GM21390 (cell line): ENCODE data around the gene COL4A1.

ENCODE experiments used
- ATAC-seq: cut with Tn5 transposase; IDR thresholded peaks from one replicate; pipeline ENCODE4 v1.9.1; 2021; ENCODE audit not compliant: unreplicated experiment

COL4A1 gene

DNA sequence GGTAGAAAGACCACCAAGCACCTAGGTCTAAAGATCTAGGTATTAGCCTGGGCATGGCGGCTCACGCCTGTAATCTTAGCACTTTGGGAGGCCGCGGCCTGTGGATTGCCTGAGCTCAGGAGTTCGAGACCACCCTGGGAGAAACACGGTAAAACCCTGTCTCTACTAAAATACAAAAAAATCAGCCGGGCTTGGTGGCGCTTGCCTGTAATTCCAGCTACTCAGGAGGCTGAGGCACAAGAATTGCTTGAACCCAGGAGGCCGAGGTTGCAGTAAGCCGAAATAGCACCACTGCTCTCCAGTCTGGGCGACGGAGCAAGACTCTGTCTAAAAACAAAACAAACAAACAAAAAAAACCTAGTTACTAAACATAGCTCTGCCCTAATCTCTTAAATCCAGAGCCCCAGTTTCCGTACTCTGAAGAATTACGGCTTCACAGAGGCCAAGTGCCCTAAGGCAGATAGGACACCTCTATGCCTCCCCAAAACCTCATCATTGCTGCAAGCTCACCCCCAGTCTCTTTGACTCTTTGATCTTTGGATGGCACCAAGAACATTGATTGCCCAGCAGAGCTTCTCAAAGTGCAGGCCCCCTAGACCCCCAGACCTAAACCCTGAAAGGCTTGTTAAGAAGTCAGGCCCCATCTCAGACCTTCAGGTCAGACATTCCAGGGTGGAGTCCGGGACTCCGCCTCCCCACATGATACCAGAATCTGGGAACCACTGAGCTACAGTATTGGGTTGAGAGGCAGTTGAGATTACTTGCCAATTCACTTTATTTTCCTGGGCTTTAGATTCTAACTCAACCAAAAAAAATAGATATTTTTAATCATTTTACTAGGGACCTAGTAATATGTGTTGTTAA, 2.9 kb upstream of the COL4A1 start:
- ATAC-seq, result no peak

DNA sequence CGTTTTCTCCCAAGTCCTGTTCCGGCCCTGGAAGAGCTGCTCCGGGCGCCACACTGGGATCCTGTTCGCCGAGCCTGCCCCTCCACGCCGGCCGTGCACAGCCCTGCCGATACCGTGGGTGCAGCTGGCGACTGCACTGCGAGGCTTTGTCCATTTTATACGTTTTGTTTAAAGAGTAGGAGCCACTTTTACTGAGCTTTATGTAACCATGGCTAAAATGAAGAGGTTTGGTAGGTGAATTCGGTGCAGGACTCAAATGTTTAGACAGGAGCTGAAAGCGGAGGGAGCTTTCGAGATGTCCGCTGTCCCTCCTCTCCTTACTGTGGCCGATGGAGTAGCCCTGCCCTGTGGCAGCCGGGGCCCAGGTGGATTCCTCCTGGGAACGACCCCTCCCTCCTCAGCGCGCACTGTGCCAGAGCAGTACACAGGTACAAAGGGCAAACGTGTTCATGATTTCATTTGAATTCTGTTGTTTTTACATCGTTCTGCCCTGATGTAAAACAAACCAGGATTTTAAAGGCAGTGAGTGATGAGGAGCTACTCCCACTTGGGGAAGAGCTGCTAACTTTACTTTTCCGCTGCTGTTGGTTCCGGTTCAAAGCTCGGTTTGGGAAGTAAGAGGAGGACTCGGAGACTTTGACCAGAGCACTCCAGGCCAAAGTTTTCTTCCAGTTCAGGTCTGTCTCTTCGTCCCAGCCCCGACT, 1.9 kb upstream of the COL4A1 start:
- ATAC-seq, result no peak

- no peak for ATAC-seq
Measured at GRCh38 chr13:110307767-110308655, 1.1 kb upstream of the COL4A1 start.

DNA sequence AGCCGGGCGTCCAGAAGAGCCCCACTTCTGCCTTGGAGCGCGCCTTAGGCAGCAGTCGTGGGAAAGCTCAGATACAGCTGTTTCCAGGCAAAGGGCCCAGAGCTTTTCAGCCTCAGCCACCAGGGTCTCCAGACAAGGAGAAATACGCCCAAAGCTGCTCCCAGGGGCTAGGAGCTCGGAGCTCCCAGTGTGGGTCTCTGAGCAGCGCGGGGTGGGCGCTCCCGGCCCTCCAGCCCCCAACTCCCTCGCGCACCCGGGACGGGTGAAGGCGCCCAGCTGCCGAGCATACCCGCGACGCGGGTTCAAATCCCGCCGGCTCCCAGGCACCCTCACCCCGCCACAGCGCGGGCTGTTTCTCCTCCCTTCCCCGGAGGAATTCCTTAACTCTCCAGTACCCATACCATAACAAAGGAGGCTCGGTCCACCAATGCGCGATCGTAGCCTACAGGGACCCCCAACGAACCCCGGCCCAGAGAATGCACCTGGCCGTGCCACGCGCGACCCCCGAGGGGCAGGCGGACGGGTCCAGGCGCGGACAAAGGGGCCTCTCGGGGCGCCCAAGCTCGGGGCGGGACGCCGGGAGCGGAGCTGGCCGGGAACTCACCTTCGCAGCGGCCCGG, 507 bp downstream of the COL4A1 start:
- ATAC-seq, result no peak

- no peak for ATAC-seq
Measured at GRCh38 chr13:110305949-110306339, 1.0 kb downstream of the COL4A1 start.

DNA sequence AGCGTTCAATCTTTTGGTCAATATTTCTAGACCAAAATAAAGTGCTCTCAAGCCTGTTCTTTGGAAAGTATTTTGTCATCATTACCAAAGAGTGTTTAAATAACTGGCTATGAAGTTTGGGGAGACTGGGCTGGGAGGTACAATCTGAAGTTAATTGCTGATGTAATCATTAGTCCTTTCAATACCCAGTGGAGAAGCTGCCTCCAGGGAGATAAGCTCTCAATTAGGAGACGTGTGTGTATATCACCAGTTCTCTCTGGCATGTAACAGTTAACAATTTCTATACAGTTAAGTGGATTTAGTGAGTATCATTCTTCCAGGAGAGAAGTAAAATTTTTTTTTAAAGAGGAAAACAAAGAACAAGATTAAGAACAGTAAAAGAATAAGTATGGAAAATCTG, 1.4 kb downstream of the COL4A1 start:
- no peak for ATAC-seq

DNA sequence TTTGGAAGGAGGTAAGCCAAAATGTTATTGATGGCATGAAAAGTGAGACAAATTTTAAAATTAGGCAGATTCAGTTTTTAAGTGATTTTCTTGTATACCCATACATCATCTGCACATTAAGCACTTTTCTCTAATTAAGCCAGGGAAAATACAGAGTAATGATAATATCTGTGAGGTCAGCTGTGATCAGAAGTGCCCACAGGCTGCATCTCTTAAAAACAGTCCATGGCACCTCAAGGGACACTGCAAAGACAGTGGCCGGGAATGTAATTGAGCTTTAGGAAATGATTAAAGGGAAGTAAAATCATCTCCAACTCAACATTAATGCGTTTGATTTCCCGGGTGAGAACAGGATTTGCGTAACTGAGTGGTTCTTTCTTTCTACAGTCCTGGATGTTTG, 2.0 kb downstream of the COL4A1 start:
- no peak for ATAC-seq

- no peak for ATAC-seq
Measured at GRCh38 chr13:110304256-110304655, 2.7 kb downstream of the COL4A1 start.

DNA sequence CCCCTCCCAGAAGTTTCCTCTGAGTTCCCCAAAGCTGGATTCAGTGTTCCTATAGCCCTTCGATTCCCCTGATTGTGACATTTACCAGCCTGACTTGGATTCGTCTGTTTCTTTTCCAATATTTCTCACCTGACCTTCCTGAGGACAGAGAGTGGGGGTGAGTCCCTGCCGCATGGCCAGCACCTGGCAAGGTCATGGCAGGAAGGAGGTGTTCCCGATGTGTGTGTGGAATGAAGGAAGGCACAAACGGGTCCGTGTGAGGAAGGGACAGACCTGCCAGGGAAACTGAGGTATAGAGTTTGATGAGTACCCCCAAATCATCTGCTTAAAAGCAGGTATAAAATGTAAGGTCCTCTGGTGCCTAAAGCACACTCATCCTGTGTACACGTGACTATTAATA, 3.3 kb downstream of the COL4A1 start:
- ATAC-seq, result no peak

GRCh38 chr13:110302997-110303396, 4.0 kb downstream of the COL4A1 start:
- no peak for ATAC-seq

GRCh38 chr13:110301606-110302553, 5.1 kb downstream of the COL4A1 start:
- ATAC-seq, result no peak

DNA sequence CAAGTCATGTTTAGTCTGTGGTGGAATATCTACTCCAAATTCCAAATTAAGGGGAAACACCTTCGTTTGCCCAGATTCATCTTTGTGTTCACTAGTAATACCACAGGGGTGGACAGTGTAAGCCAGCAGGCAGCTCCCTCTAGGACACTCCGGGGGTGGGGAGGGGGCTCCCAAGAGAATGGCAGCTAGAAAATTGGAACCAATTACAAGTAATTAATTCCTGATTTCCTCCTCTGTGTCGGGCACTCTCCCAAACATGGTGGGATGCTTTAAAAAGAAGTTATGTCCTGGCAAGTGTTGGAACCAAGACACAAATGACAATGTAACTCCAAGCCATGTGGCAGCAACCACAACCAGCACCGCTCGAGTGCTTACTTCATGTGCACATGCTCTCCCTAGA, 5.9 kb downstream of the COL4A1 start:
- no peak for ATAC-seq

DNA sequence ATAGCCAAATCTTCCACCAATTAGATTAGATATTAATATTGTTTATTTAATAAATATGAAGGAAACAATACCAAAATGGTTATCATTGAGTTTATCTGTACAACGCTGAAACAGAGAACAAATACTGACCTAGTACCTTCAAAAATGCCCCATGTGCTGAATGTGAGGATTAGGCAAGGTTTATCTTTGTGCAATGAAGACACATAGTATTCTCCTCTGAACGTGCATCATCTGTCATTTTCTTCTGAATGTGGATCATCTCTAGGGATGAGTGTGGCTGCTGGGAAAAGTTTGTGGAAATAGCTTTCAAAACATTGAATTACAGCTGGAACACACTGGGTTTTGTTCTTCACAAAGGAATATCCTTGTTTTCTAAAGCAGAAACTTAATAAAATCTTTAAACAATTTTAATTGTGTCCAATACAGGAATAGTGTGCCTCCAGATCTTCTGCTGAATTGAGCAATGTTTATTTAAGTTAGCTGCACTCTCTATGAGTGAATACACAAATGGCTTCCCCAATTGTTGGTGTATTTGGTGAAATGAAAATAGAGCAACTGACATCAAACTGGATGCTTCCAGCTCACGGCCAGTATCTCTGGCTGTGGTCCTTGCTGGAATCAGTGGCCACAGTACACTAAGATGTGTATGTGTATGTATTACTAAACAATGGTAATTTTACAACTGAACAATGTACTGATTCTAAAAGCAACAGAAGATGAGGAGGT, 6.7 kb downstream of the COL4A1 start:
- no peak for ATAC-seq

DNA sequence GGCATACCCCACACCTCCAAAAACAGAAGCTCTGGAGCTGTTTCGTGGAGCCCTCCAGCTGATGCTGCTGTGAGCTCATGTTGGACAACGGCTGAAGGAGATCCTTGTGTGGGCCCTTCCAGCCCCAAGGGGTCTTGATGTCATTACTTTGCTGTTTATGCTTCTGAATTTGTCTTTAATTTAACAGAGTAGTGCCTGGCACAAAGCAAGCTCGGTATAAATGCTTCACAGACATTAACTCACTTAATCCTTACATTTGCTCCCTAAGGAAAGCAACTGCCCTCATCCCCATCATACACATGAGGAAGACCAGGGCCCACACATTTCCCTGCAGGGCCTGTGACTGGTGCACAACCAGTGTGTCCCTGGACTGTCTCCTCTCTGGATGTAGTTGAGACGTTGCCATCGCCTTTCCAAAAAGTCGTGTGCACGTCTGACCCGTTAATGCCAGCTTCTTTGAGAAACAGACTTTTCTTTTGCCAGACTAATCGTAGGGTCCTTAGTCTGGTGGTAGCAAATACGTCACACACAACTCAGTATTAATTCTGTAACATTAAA, 7.6 kb downstream of the COL4A1 start:
- no peak for ATAC-seq

DNA sequence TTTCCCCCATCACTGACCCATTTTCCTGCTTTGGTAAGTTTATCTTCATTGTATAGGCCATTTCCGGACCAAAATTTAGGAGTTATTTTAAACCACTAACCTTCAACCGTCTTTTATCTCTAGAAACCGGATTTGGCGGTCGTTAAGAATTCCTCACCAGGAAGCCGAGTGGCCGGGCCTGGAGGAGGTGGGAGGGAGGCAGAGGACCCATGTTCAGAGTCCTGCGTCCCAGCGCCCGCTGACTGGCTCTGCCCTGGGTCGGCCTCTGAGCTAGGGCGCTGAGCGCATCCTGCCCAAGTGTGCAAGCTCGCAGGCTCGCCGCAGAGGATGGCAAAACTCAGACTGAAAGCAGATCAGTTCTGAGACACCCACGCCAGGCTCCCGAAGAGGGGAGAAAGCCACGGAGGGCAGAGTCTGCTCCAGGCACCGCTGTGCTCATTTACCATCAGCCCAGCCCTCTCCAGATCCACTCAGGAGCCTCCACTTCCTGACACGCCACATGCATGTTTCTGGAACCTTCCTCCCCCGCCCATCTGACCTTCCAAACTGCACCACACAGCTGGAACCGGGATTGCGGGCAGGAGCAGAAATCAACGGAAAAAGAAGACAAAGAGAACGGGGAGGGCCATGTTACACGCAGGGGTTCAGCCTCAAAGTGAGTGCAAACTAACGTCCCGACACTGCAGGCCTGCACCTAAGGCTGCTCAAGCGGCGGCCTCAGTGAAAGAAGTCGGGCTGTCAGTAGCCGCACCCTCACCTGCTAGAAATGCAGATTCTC, 8.3 kb downstream of the COL4A1 start:
- no peak for ATAC-seq

DNA sequence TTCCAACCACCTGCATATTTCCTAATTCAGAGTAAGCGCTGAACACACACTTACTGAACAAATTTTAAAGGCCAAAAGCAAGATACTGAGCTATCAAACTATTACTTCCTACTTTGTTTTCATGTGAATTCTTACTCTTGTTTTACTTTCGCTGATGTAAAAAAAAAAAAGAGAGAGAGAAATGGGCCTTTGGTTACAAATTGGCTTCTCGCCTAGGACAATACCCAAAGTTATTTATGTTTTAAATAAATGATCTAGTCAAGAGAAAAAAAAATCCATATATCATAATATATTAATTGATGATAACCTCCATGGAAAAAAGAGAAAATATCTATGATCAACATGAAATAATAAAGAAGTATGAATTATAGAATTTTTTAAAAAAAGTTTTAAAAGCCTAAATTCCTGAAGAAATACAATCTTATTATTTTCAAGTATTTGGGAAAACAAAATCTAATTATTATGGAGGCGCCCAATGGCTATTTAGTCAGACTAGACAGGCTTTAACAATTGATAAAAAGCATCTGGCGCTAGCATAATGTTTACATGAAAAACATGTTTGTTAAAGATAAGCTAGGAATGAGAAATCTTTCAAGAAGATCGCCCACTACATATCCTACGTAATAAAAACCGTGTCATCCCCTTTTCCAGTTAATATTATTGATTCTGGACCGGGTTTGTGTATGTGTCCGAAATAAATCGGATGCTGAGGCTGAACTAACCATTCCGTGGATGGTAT, 9.0 kb downstream of the COL4A1 start:
- no peak for ATAC-seq

GRCh38 chr13:110297011-110297410, 9.9 kb downstream of the COL4A1 start:
- no peak for ATAC-seq
